ENCODE data around the gene ZNG1B.
"Not testable (repeated sequence)": the region's sequence is repeated elsewhere in the genome, so short reads cannot be mapped to it uniquely, and the experiment has no call there.

ZNG1B gene

GRCh38 chr2:113503094-113504042 lies 65.9 kb downstream of the ZNG1B start:
- DNase-seq (ENCODE audit: low read depth in 2 of 2): peak in 1 of 2 experiments; percentile 28

- not testable (repeated sequence) for DNase-seq (ENCODE audit: low read depth in 2 of 2)
Measured at GRCh38 chr2:113504081-113504480, 66.6 kb downstream of the ZNG1B start.

DNA sequence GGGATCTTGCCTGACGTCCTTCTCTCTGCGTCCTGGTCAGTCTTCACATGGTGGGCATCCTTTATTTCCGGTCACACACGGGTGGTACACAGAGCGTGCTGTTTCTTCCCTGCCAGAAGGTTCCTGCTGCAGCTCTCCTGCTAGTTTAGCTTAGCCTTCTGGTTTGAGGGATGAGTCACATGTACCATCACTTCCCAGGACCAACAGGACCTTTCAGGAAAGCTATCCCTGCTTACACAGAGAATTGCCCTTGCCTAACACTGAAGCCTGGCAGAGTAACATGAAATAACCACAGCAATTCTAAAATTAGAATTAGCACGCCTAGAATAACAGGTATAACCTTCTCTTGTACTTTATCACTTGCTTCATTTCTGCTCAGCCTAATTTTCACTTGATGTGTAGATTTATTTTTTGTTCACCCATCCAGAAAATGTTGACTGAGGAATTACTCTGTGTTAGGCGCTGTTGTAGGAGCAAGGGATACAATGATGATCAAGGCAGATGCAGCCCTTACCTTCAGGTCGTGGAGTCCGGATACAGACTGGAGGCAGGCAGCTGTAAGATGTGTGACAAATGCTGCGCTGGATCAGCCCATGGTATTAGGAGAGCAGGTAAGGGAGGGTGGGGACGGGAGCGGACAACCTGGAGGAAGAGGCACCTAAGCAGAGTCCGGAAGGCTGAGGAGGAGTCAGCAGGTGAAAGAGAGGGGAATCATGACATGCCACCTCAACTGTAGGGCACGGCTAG lies 70.1 kb downstream of the ZNG1B start:
- not testable (repeated sequence) for DNase-seq (ENCODE audit: low read depth in 2 of 2)

DNA sequence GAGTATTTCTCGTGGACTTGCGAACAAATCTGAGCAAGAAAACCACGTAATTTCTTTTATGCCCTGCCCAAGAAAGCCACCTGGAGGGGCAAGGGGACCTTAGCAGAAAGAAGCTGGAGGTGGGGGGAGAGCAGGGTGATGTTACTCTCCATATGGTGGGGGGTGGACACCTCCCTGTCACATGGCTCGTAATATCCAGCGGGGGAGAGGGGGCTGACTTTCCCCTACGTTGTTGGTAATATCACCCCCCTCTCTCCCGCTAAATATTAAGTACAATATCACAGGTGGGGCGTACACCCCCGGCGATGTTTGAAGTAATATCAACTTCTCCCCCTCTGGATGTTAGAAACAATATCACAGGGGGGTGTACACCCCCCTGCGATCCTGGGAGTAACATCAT lies 70.7 kb downstream of the ZNG1B start:
- DNase-seq (ENCODE audit: low read depth in 2 of 2): not testable (repeated sequence)

DNA sequence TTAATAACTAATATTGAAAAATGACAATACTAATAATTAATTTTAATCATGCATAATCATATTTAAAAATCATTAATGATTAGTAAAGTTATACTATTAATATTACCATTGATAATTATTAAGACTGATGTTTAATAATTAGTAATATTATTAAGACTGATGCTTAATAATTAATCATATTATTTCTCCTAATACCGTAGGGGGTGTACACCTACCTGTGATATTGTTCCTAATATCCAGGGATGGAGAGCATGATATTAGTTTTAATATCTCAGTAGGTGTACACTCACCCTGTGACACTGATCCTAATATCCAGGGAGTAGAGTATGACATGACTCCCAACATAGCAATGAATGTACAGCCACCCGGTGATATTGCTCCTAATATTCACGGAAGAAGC lies 73.4 kb downstream of the ZNG1B start:
- not testable (repeated sequence) for DNase-seq (ENCODE audit: low read depth in 2 of 2)

GRCh38 chr2:113511859-113512258 lies 74.4 kb downstream of the ZNG1B start:
- DNase-seq (ENCODE audit: low read depth in 2 of 2): not testable (repeated sequence)

DNA sequence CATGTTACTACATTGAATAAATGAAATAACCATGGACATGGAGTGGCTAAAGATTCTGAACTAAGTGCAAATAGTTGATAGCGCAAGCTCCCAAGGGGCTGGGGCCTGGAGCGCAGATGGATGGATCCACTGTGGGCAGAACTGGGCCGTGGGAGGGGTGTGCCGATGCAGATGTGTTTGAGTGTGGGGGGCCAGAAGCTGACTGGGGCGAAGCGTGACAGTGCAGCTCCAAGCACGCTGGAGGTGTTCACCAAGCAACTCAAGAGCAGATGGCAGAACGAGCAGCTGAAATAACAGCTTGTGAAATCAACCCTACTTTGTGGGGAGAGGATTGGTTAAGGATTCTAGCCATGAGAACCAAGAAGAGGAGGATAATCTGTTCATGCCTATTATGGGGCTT lies 78.0 kb downstream of the ZNG1B start:
- DNase-seq (ENCODE audit: low read depth in 2 of 2): not testable (repeated sequence)

- not testable (repeated sequence) for DNase-seq (ENCODE audit: low read depth in 2 of 2)
Measured at GRCh38 chr2:113515995-113516394, 78.5 kb downstream of the ZNG1B start.

GRCh38 chr2:113517025-113517424 lies 79.5 kb downstream of the ZNG1B start:
- DNase-seq (ENCODE audit: low read depth in 2 of 2): not testable (repeated sequence)

DNA sequence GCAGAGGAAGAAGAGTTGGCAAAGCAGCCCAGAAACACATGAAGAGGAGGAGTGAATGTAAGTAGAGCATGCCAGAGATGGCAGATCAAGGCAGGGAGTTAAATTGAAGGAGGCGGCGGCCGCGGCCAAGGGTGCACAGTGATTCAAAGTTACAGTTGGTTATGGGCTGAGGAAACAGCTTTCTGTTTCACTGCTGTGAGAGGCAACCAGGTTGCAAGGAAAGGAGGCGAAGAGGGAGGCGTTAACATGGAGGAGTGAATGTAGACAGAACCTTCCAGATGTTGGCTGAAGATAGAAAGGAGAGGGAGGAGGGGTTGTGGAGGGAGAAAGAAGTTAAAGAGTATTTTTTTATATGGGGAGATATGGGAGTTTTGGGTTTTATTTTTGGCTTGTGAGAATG lies 83.3 kb downstream of the ZNG1B start:
- not testable (repeated sequence) for DNase-seq (ENCODE audit: low read depth in 2 of 2)

DNA sequence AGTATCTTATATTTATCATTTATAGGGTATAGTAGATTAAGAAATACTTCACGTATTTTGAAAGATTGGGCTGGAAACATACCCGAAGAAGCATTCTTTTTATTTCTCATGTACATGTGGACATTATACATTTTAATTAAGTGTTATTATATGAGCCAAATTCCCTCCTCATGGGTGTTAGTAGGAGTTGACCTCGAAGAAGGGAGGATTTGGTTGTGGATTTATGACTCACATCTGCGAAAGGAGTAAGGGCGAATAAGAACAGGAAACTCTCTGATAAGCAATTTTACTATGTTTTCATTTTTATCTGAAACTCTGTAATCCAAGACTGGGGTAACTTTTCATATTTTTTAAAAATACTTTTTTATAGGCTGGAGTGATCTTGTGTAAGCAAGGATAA lies 84.0 kb downstream of the ZNG1B start:
- DNase-seq (ENCODE audit: low read depth in 2 of 2): not testable (repeated sequence)

- DNase-seq (ENCODE audit: low read depth in 2 of 2): not testable (repeated sequence)
Measured at GRCh38 chr2:113524986-113525385, 87.5 kb downstream of the ZNG1B start.

GRCh38 chr2:113527350-113528045 lies 90.0 kb downstream of the ZNG1B start:
- not testable (repeated sequence) for DNase-seq (ENCODE audit: low read depth in 2 of 2)

- not testable (repeated sequence) for DNase-seq (ENCODE audit: low read depth in 2 of 2)
Measured at GRCh38 chr2:113528126-113528525, 90.6 kb downstream of the ZNG1B start.

GRCh38 chr2:113528904-113529303 lies 91.4 kb downstream of the ZNG1B start:
- not testable (repeated sequence) for DNase-seq (ENCODE audit: low read depth in 2 of 2)

DNA sequence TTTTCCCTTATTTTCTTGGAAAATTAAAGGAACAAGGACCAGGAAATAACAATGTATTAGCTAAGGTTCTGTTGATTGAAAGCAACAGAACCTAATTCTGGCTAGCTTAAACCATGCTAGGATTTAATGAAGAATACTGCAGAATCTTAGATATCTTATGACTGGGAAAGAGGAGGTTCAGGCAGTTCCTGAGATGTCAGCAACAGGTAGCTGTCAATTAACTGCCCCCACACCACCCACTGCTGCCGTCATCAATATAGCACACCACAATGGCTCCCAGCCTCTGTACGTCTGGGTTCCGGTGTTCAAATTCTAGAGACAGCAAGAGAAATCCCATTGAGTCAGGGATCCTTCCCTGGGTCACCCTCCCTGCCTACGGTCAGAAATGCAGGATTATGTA lies 95.5 kb downstream of the ZNG1B start:
- DNase-seq (ENCODE audit: low read depth in 2 of 2): not testable (repeated sequence)

- DNase-seq (ENCODE audit: low read depth in 2 of 2): not testable (repeated sequence)
Measured at GRCh38 chr2:113536573-113536972, 99.1 kb downstream of the ZNG1B start.

- DNase-seq (ENCODE audit: low read depth in 2 of 2): not testable (repeated sequence)
Measured at GRCh38 chr2:113540834-113541203, 103.3 kb downstream of the ZNG1B start.

GRCh38 chr2:113541204-113541975 lies 103.9 kb downstream of the ZNG1B start:
- DNase-seq (ENCODE audit: low read depth in 2 of 2): not testable (repeated sequence)

- not testable (repeated sequence) for DNase-seq (ENCODE audit: low read depth in 2 of 2)
Measured at GRCh38 chr2:113541976-113542485, 104.5 kb downstream of the ZNG1B start.

GRCh38 chr2:113542529-113542928 lies 105.0 kb downstream of the ZNG1B start:
- not testable (repeated sequence) for DNase-seq (ENCODE audit: low read depth in 2 of 2)

Data from stimulated activated CD4-positive, alpha-beta T cell treated with anti-CD3 and anti-CD28 coated beads, Interleukin-12 subunit alpha, Interleukin-12 subunit beta, amount 100 ng/mL, for 24 hours (primary cell).